HEK293 (cell line): ENCODE measurements around the gene ZNF471.

Source experiments
- INSM2 ChIP-seq: fragments of 450-650 bp; formaldehyde crosslinking; IDR thresholded peaks from 2 replicates; pipeline ENCODE4 v1.5.1; 2016; ENCODE audit warnings: missing biosample characterization, missing genetic modification characterization
- KLF8 ChIP-seq: fragments of 450-650 bp; formaldehyde crosslinking; IDR thresholded peaks from 2 replicates; pipeline ENCODE4 v1.5.1; 2016; ENCODE audit warnings: missing biosample characterization, missing genetic modification characterization
- MEIS1 ChIP-seq: sonication (generic); formaldehyde crosslinking; IDR thresholded peaks from 2 replicates; pipeline ENCODE4 v1.8.1; 2022; ENCODE audit warnings: missing genetic modification reagents, mild to moderate bottlenecking, borderline replicate concordance
- PRDM2 ChIP-seq: fragments of 450-650 bp; formaldehyde crosslinking; IDR thresholded peaks from 2 replicates; pipeline ENCODE4 v1.5.1; 2016; ENCODE audit warnings: missing biosample characterization, missing genetic modification characterization, borderline replicate concordance
- RBAK ChIP-seq: fragments of 450-650 bp; formaldehyde crosslinking; IDR thresholded peaks from 2 replicates; pipeline ENCODE4 v1.5.1; 2016; ENCODE audit warnings: missing biosample characterization, missing genetic modification characterization
- TCF7L2 ChIP-seq: IDR thresholded peaks from 2 replicates; pipeline ENCODE4 v1.6.1; 2011; ENCODE audit warnings: low read depth, mild to moderate bottlenecking, inconsistent platforms, low read length, moderate library complexity, borderline replicate concordance
- ZBTB48 ChIP-seq: fragments of 450-650 bp; formaldehyde crosslinking; IDR thresholded peaks from 2 replicates; pipeline ENCODE4 v1.5.1; 2016; ENCODE audit warnings: missing biosample characterization, missing genetic modification characterization
- ZIC2 ChIP-seq: fragments of 450-650 bp; formaldehyde crosslinking; IDR thresholded peaks from 2 replicates; pipeline ENCODE4 v1.5.1; 2016; ENCODE audit warnings: missing biosample characterization, missing genetic modification characterization
- ZNF114 ChIP-seq: fragments of 450-650 bp; formaldehyde crosslinking; IDR thresholded peaks from 2 replicates; pipeline ENCODE4 v1.5.0; 2017; ENCODE audit warnings: missing biosample characterization, missing genetic modification characterization
- ZNF121 ChIP-seq: fragments of 450-650 bp; formaldehyde crosslinking; IDR thresholded peaks from 2 replicates; pipeline ENCODE4 v1.5.1; 2016; ENCODE audit warnings: missing biosample characterization, missing genetic modification characterization
- ZNF133 ChIP-seq: fragments of 450-650 bp; formaldehyde crosslinking; IDR thresholded peaks from 2 replicates; pipeline ENCODE4 v1.5.1; 2016; ENCODE audit warnings: missing biosample characterization, missing genetic modification characterization
- ZNF175 ChIP-seq: fragments of 450-650 bp; formaldehyde crosslinking; IDR thresholded peaks from 2 replicates; pipeline ENCODE4 v1.5.1; 2016; ENCODE audit warnings: missing biosample characterization, missing genetic modification characterization
- ZNF280D ChIP-seq: fragments of 450-650 bp; formaldehyde crosslinking; IDR thresholded peaks from 2 replicates; pipeline ENCODE4 v1.5.1; 2016; ENCODE audit warnings: missing biosample characterization, missing genetic modification characterization
- ZNF335 ChIP-seq: fragments of 450-650 bp; formaldehyde crosslinking; conservative IDR thresholded peaks from 2 replicates; pipeline ENCODE4 v1.5.1; 2016; ENCODE audit warnings: missing biosample characterization, missing genetic modification characterization
- ZNF426 ChIP-seq: fragments of 450-650 bp; formaldehyde crosslinking; IDR thresholded peaks from 2 replicates; pipeline ENCODE4 v1.5.1; 2017; ENCODE audit warnings: missing biosample characterization, missing genetic modification characterization, mild to moderate bottlenecking, inconsistent platforms, moderate library complexity
- ZNF518A ChIP-seq: fragments of 450-650 bp; formaldehyde crosslinking; conservative IDR thresholded peaks from 2 replicates; pipeline ENCODE4 v1.5.1; 2016; ENCODE audit warnings: low read depth, missing biosample characterization, missing genetic modification characterization
- ZNF645 ChIP-seq: fragments of 450-650 bp; formaldehyde crosslinking; IDR thresholded peaks from 2 replicates; pipeline ENCODE4; 2016; ENCODE audit warnings: missing biosample characterization, missing genetic modification characterization
- ZNF658 ChIP-seq: fragments of 450-650 bp; formaldehyde crosslinking; IDR thresholded peaks from 2 replicates; pipeline ENCODE4; 2016; ENCODE audit warnings: missing biosample characterization, missing genetic modification characterization
- ZNF704 ChIP-seq: fragments of 450-650 bp; formaldehyde crosslinking; IDR thresholded peaks from 2 replicates; pipeline ENCODE4 v1.5.1; 2016; ENCODE audit warnings: missing biosample characterization, missing genetic modification characterization
- ZNF843 ChIP-seq: fragments of 450-650 bp; formaldehyde crosslinking; IDR thresholded peaks from 2 replicates; pipeline ENCODE4 v1.5.1; 2016; ENCODE audit warnings: missing biosample characterization, missing genetic modification characterization

ZNF471 gene

GRCh38 chr19:56567274-56568120 lies 59.8 kb downstream of the ZNF471 start, which contains the start of gene ZNF470 (continued):
- TF ChIP-seq ZNF426 (no peak), ZNF658 (no peak), ZNF114 (tag by site-specific recombination) (no peak), ZNF280D (tag by site-specific recombination) (no peak), INSM2 (tag by site-specific recombination) (peak; percentile 88; the same call in 1 of the 2 replicates), TCF7L2 (no peak), ZNF121 (tag by site-specific recombination) (no peak), ZNF133 (tag by site-specific recombination) (peak; percentile 58; the same call in 1 of the 2 replicates), RBAK (no peak), ZBTB48 (tag by site-specific recombination) (no peak), ZNF518A (tag by site-specific recombination) (0 out of 2 replicates have a peak, but pooled peaks have one; percentile 36), ZNF843 (no peak), ZNF704 (tag by site-specific recombination) (no peak), ZNF175 (no peak), MEIS1 (CRISPR knock-in tag) (no peak), PRDM2 (tag by site-specific recombination) (no peak), ZIC2 (tag by site-specific recombination) (peak; percentile 31; the same call in 1 of the 2 replicates), KLF8 (tag by site-specific recombination) (peak; percentile 94), ZNF645 (tag by site-specific recombination) (no peak), ZNF335 (tag by site-specific recombination) (peak; percentile 98)
